ENCODE results near the gene SRR. TPM values are rescaled to one million over a fixed set of nuclear protein-coding genes. Genes with fewer than 3 reads are reported as not detected.
A peak's percentile ranks its signal among the peaks of the same experiment; 100 is the strongest.

Gene SRR
- total RNA-seq, 1 experiment from 2014 or later: 7.7 TPM

DNA sequence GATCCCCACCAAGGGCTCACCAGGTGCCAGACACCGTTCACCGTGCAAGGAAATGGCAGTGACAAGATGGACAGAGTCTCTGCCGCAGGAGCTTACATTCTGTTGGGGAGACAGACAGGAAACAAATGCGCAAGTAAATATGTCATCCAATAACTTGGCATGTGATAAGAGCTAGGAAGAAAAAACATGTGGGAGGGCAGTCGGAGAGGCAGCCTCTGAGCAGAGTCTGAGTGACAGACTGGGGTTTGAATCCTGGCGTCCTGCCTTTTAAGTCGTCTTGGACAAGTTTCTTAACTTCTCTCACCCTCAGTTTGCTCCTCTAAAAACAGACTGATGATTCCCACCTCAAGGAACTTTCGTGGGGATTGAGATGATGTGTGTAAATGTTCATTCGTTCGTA is 40.8 kb downstream of the SRR start:
- Mint-ChIP-seq H3K36me3 (ENCODE audit: insufficient read depth, unreplicated experiment) (peaks cover 18% of the 10 kb centered on the region), H3K27me3 (ENCODE audit: insufficient read depth, unreplicated experiment) (no peaks in the 10 kb centered on the region), H3K9me3 (ENCODE audit: unreplicated experiment) (no peaks in the 10 kb centered on the region), H3K27ac (ENCODE audit: low read depth, unreplicated experiment) (no peak overlapping the region), H3K4me3 (ENCODE audit: unreplicated experiment) (no peak overlapping the region), H3K4me1 (ENCODE audit: insufficient read depth, unreplicated experiment) (no peaks in the 10 kb centered on the region)
- no peak for DNase-seq (ENCODE audit: unreplicated experiment)
- TF ChIP-seq, protein P1, sequence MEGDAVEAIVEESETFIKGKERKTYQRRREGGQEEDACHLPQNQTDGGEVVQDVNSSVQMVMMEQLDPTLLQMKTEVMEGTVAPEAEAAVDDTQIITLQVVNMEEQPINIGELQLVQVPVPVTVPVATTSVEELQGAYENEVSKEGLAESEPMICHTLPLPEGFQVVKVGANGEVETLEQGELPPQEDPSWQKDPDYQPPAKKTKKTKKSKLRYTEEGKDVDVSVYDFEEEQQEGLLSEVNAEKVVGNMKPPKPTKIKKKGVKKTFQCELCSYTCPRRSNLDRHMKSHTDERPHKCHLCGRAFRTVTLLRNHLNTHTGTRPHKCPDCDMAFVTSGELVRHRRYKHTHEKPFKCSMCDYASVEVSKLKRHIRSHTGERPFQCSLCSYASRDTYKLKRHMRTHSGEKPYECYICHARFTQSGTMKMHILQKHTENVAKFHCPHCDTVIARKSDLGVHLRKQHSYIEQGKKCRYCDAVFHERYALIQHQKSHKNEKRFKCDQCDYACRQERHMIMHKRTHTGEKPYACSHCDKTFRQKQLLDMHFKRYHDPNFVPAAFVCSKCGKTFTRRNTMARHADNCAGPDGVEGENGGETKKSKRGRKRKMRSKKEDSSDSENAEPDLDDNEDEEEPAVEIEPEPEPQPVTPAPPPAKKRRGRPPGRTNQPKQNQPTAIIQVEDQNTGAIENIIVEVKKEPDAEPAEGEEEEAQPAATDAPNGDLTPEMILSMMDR (IDR thresholded peaks at IDR 0.05; ENCODE audit: unreplicated experiment): no peak
- ChIA-PET POLR2A (no interaction called here), CTCF (interaction anchor here (1.3 kb wide), 1 partner anchor 8 kb away, joined by 3 read pairs; no protein-coding TSS in a partner anchor)
- intact Hi-C loops (cut with micrococcal nuclease): no loop called here
- no TSS peak for BruUV-seq (replicated peaks)

DNA sequence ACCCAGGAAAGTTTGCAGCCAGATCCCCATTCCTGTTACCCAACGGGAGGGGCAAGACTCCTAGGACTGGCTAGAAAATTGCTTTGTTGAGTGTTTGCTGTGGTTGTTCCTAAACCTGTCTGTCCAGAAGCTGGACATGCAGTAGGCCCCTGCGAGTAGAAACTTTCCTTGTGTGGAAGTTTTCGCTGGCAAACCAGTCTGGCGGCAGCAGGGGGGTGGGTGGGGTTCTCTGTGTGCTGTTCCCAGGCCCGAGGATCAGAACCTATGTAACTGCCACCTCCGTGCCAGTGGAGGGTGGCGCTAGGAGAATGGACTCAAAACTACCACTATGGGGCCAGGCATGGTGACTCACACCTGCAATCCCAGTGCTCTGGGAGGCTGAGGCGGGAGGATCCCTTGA is 42.7 kb downstream of the SRR start:
- ChIA-PET POLR2A (interaction anchor here (1.9 kb wide), 1 partner anchor 10 kb away, joined by 13 read pairs; the partner anchor contains the start of genes SGSM2 and TSR1), CTCF (no interaction called here)
- no peak for DNase-seq (ENCODE audit: unreplicated experiment)
- no peak overlapping the region for H3K27ac Mint-ChIP-seq (ENCODE audit: low read depth, unreplicated experiment)
- no TSS peak for BruUV-seq (replicated peaks)
- peaks cover 8% of the 10 kb centered on the region for H3K36me3 Mint-ChIP-seq (ENCODE audit: insufficient read depth, unreplicated experiment)
- intact Hi-C loops (cut with micrococcal nuclease): no loop called here
- H3K9me3 Mint-ChIP-seq (ENCODE audit: unreplicated experiment): no peaks in the 10 kb centered on the region
- no peak overlapping the region for H3K4me3 Mint-ChIP-seq (ENCODE audit: unreplicated experiment)
- H3K4me1 Mint-ChIP-seq (ENCODE audit: insufficient read depth, unreplicated experiment): no peaks in the 10 kb centered on the region
- TF ChIP-seq, protein P1 (IDR thresholded peaks at IDR 0.05; ENCODE audit: unreplicated experiment): no peak
- H3K27me3 Mint-ChIP-seq (ENCODE audit: insufficient read depth, unreplicated experiment): no peaks in the 10 kb centered on the region

DNA sequence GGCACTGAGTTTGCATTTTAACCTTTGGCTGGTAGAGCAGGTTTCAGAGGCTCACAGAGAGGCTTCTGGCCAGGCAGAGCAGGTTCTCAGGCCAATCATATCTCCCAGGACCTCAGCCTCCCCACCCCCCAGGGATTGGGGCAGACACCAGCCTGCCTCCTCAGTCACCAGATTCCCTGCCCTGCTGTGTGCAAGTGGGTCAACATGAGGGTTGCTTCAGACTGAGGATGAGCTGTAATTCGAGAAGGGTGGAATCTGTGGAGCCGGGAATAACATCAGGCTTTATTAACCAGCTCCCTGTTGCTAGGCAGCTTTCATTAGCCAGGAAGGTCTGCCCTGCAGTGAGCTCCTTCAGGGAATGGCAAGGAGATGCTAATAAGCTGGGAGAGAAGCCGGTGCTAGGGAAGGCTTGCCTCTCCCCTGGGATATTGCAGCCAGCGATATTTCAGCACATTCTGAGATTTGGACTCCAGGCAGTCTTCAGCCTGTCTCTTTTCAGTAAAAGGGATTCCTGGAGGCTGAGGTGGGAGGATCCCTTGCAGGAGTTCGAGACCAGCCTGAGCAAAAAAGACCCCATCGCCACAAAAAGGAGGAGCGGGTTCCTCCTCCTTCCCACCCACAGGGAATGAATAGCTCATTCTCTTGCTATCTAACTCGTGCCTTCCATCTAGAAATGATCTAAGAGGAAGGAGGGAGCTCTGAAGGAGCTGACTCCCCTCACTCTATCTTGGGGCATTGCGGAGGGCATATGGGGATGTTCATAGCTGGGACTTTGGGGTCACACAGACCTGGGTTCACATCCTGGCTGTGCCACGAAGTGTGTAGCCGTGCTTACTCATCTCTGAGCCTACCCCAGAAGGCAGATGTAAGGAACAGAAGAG is 44.3 kb downstream of the SRR start:
- TF ChIP-seq, protein P1 (IDR thresholded peaks at IDR 0.05; ENCODE audit: unreplicated experiment): no peak
- ChIA-PET POLR2A (interaction anchor here (0.7 to 2.6 kb wide), 4 partner anchors 11 to 304 kb away, joined by 3 to 24 read pairs (median 4); partner anchors contain the start of genes SGSM2 and TSR1), CTCF (interaction anchor here (0.7 to 1.0 kb wide), 2 partner anchors 11 to 13 kb away, joined by 3 to 4 read pairs; no protein-coding TSS in a partner anchor)
- Mint-ChIP-seq H3K4me3 (ENCODE audit: unreplicated experiment) (no peak overlapping the region), H3K4me1 (ENCODE audit: insufficient read depth, unreplicated experiment) (no peaks in the 10 kb centered on the region), H3K27ac (ENCODE audit: low read depth, unreplicated experiment) (no peak overlapping the region), H3K9me3 (ENCODE audit: unreplicated experiment) (no peaks in the 10 kb centered on the region), H3K27me3 (ENCODE audit: insufficient read depth, unreplicated experiment) (no peaks in the 10 kb centered on the region), H3K36me3 (ENCODE audit: insufficient read depth, unreplicated experiment) (peaks cover 8% of the 10 kb centered on the region)
- intact Hi-C loops (cut with micrococcal nuclease): no loop called here
- DNase-seq (ENCODE audit: unreplicated experiment): peak; percentile 61
- BruUV-seq (replicated peaks): no TSS peak

DNA sequence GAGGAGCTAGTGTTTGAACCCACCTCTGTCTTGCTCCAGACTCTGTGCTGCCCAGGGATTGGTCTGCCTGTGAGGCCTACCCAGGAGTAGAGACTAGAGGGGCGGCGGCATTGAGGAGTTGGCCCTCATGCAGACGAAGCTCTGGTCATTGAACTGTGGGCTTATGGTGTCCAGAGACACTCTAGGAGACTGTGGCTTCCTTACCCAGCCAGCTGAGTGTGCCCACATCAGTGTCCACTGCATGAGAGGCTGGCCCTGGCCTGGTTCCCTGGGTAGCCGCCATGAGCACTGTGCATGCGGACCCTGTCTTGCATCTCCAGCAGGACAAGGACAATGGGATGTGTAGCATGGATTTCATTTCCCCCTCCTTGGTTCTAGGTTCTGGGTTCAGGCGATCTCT is 47.5 kb downstream of the SRR start:
- Mint-ChIP-seq H3K4me3 (ENCODE audit: unreplicated experiment) (no peak overlapping the region), H3K27ac (ENCODE audit: low read depth, unreplicated experiment) (no peak overlapping the region), H3K27me3 (ENCODE audit: insufficient read depth, unreplicated experiment) (no peaks in the 10 kb centered on the region), H3K9me3 (ENCODE audit: unreplicated experiment) (no peaks in the 10 kb centered on the region), H3K36me3 (ENCODE audit: insufficient read depth, unreplicated experiment) (peaks cover 4% of the 10 kb centered on the region), H3K4me1 (ENCODE audit: insufficient read depth, unreplicated experiment) (no peaks in the 10 kb centered on the region)
- DNase-seq (ENCODE audit: unreplicated experiment): no peak
- POLR2A ChIA-PET: interaction anchor here (0.6 kb wide), 1 partner anchor 255 kb away, joined by 3 read pairs; no protein-coding TSS in a partner anchor
- TF ChIP-seq, protein P1 (IDR thresholded peaks at IDR 0.05; ENCODE audit: unreplicated experiment): no peak
- intact Hi-C loops (cut with micrococcal nuclease): no loop called here
- BruUV-seq (replicated peaks): no TSS peak
- CTCF ChIA-PET: interaction anchor here (1.0 kb wide), 1 partner anchor 48 kb away, joined by 4 read pairs; the partner anchor contains the start of genes SMG6 and SRR
